GM12891 (cell line): ENCODE data around the gene RBFOX2.

ENCODE experiments used
- PAX5 ChIP-seq: IDR thresholded peaks from 2 replicates; pipeline ENCODE4 v1.6.1; 2011; ENCODE audit warnings: low read length, moderate library complexity, mild to moderate bottlenecking; ENCODE audit not compliant: insufficient read depth, severe bottlenecking
- POLR2A ChIP-seq: IDR thresholded peaks from 2 replicates; pipeline ENCODE4 v1.6.1; 2011; ENCODE audit warnings: low read depth, low read length, control low read depth
- POLR2AphosphoS5 ChIP-seq: IDR thresholded peaks from 2 replicates; pipeline ENCODE4 v1.6.1; 2011; ENCODE audit warnings: low read depth, low read length, control low read depth
- POU2F2 ChIP-seq: IDR thresholded peaks from 2 replicates; pipeline ENCODE4 v1.6.1; 2011; ENCODE audit warnings: low read depth, mild to moderate bottlenecking, control low read depth, low read length, moderate library complexity
- SPI1 ChIP-seq: IDR thresholded peaks from 2 replicates; pipeline ENCODE4 v1.6.1; 2011; ENCODE audit warnings: low read depth, low read length, control low read depth
- TAF1 ChIP-seq: IDR thresholded peaks from 2 replicates; pipeline ENCODE4 v1.6.1; 2011; ENCODE audit warnings: low read depth, low read length, control low read depth

DNA sequence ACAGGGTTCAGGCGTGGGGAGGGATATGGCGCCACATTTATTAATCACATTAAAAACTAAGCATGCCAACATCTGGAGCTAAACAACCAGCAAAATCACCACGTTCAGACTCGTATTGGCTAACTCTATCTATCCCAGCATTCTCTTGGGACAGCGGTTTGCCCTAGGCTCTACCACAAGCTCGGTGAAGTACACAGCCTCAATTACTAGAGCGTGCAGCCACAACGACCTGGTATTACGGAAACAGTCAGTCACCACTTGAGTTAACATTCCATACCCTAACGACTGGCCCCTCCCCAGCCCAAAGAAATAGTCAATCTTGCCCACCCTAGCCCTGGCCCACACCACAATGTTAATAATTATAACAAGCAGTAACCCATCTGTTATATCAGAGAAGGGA, 278.8 kb downstream of the RBFOX2 start:
- TF ChIP-seq TAF1 (no peak), POLR2A (no peak), POLR2AphosphoS5 (no peak), POU2F2 (no peak), SPI1 (no peak), PAX5 (peak; percentile 66)
